ENCODE data around the gene ELMO1.

The ELMO1 gene

GRCh38 chr7:36919738-36920137, 528.9 kb downstream of the ELMO1 start:
- Histone ChIP-seq H3K9me3 (ENCODE audit: control insufficient read depth in 2 of 2, low read length in 2 of 2) (no peaks in the 10 kb centered on the region), H3K9ac (ENCODE audit: low read depth in 1 of 2, low read length in 2 of 2) (no peak overlapping the region), H3K4me1 (ENCODE audit: control insufficient read depth in 2 of 2, insufficient read depth in 2 of 2, low read length in 2 of 2) (peaks cover 0 to 4% of the 10 kb centered on the region in 2 donors), H3K27ac (ENCODE audit: low read depth in 2 of 2, low read length in 2 of 2) (no peak overlapping the region), H3K4me3 (ENCODE audit: low read length in 2 of 2) (no peak overlapping the region), H3K27me3 (ENCODE audit: control insufficient read depth in 2 of 2, insufficient read depth in 2 of 2, low read length in 2 of 2) (no peaks in the 10 kb centered on the region), H3K36me3 (ENCODE audit: control insufficient read depth in 2 of 2, insufficient read depth in 2 of 2, low read length in 2 of 2) (no peaks in the 10 kb centered on the region)

GRCh38 chr7:36918591-36918990, 530.1 kb downstream of the ELMO1 start:
- H3K36me3 ChIP-seq (ENCODE audit: control insufficient read depth in 2 of 2, insufficient read depth in 2 of 2, low read length in 2 of 2): no peaks in the 10 kb centered on the region

GRCh38 chr7:36916619-36917018, 532.0 kb downstream of the ELMO1 start:
- Histone ChIP-seq H3K27ac (ENCODE audit: low read depth in 2 of 2, low read length in 2 of 2) (no peak overlapping the region), H3K4me3 (ENCODE audit: low read length in 2 of 2) (no peak overlapping the region), H3K4me1 (ENCODE audit: control insufficient read depth in 2 of 2, insufficient read depth in 2 of 2, low read length in 2 of 2) (no peaks in the 10 kb centered on the region), H3K9me3 (ENCODE audit: control insufficient read depth in 2 of 2, low read length in 2 of 2) (no peaks in the 10 kb centered on the region), H3K9ac (ENCODE audit: low read depth in 1 of 2, low read length in 2 of 2) (no peak overlapping the region), H3K27me3 (ENCODE audit: control insufficient read depth in 2 of 2, insufficient read depth in 2 of 2, low read length in 2 of 2) (no peaks in the 10 kb centered on the region), H3K36me3 (ENCODE audit: control insufficient read depth in 2 of 2, insufficient read depth in 2 of 2, low read length in 2 of 2) (no peaks in the 10 kb centered on the region)

More at GRCh38 chr7:36918591-36918990, 530.1 kb downstream of the ELMO1 start:
- no peaks in the 10 kb centered on the region for H3K4me1 ChIP-seq (ENCODE audit: control insufficient read depth in 2 of 2, insufficient read depth in 2 of 2, low read length in 2 of 2)
- H3K9ac ChIP-seq (ENCODE audit: low read depth in 1 of 2, low read length in 2 of 2): no peak overlapping the region
- no peak overlapping the region for H3K27ac ChIP-seq (ENCODE audit: low read depth in 2 of 2, low read length in 2 of 2)
- no peaks in the 10 kb centered on the region for H3K9me3 ChIP-seq (ENCODE audit: control insufficient read depth in 2 of 2, low read length in 2 of 2)
- no peaks in the 10 kb centered on the region for H3K27me3 ChIP-seq (ENCODE audit: control insufficient read depth in 2 of 2, insufficient read depth in 2 of 2, low read length in 2 of 2)
- H3K4me3 ChIP-seq (ENCODE audit: low read length in 2 of 2): no peak overlapping the region

GRCh38 chr7:36916116-36916515, 532.5 kb downstream of the ELMO1 start:
- Histone ChIP-seq H3K9ac (ENCODE audit: low read depth in 1 of 2, low read length in 2 of 2) (no peak overlapping the region), H3K27me3 (ENCODE audit: control insufficient read depth in 2 of 2, insufficient read depth in 2 of 2, low read length in 2 of 2) (no peaks in the 10 kb centered on the region), H3K4me1 (ENCODE audit: control insufficient read depth in 2 of 2, insufficient read depth in 2 of 2, low read length in 2 of 2) (no peaks in the 10 kb centered on the region), H3K4me3 (ENCODE audit: low read length in 2 of 2) (no peak overlapping the region), H3K27ac (ENCODE audit: low read depth in 2 of 2, low read length in 2 of 2) (no peak overlapping the region), H3K9me3 (ENCODE audit: control insufficient read depth in 2 of 2, low read length in 2 of 2) (no peaks in the 10 kb centered on the region), H3K36me3 (ENCODE audit: control insufficient read depth in 2 of 2, insufficient read depth in 2 of 2, low read length in 2 of 2) (no peaks in the 10 kb centered on the region)

- H3K4me3 ChIP-seq (ENCODE audit: low read length in 2 of 2): no peak overlapping the region
- H3K9ac ChIP-seq (ENCODE audit: low read depth in 1 of 2, low read length in 2 of 2): no peak overlapping the region
- no peaks in the 10 kb centered on the region for H3K27me3 ChIP-seq (ENCODE audit: control insufficient read depth in 2 of 2, insufficient read depth in 2 of 2, low read length in 2 of 2)
- H3K27ac ChIP-seq (ENCODE audit: low read depth in 2 of 2, low read length in 2 of 2): no peak overlapping the region
- H3K9me3 ChIP-seq (ENCODE audit: control insufficient read depth in 2 of 2, low read length in 2 of 2): no peaks in the 10 kb centered on the region
- no peaks in the 10 kb centered on the region for H3K4me1 ChIP-seq (ENCODE audit: control insufficient read depth in 2 of 2, insufficient read depth in 2 of 2, low read length in 2 of 2)
- no peaks in the 10 kb centered on the region for H3K36me3 ChIP-seq (ENCODE audit: control insufficient read depth in 2 of 2, insufficient read depth in 2 of 2, low read length in 2 of 2)
These were observed 536.9 kb downstream of the ELMO1 start for GRCh38 chr7:36911788-36912187.

GRCh38 chr7:36910859-36911258, 537.8 kb downstream of the ELMO1 start:
- no peaks in the 10 kb centered on the region for H3K9me3 ChIP-seq (ENCODE audit: control insufficient read depth in 2 of 2, low read length in 2 of 2)
- no peaks in the 10 kb centered on the region for H3K36me3 ChIP-seq (ENCODE audit: control insufficient read depth in 2 of 2, insufficient read depth in 2 of 2, low read length in 2 of 2)
- H3K4me1 ChIP-seq (ENCODE audit: control insufficient read depth in 2 of 2, insufficient read depth in 2 of 2, low read length in 2 of 2): no peaks in the 10 kb centered on the region
- no peak overlapping the region for H3K27ac ChIP-seq (ENCODE audit: low read depth in 2 of 2, low read length in 2 of 2)
- no peak overlapping the region for H3K4me3 ChIP-seq (ENCODE audit: low read length in 2 of 2)
- no peak overlapping the region for H3K9ac ChIP-seq (ENCODE audit: low read depth in 1 of 2, low read length in 2 of 2)
- no peaks in the 10 kb centered on the region for H3K27me3 ChIP-seq (ENCODE audit: control insufficient read depth in 2 of 2, insufficient read depth in 2 of 2, low read length in 2 of 2)

GRCh38 chr7:36910401-36910800, 538.3 kb downstream of the ELMO1 start:
- Histone ChIP-seq H3K36me3 (ENCODE audit: control insufficient read depth in 2 of 2, insufficient read depth in 2 of 2, low read length in 2 of 2) (no peaks in the 10 kb centered on the region), H3K4me3 (ENCODE audit: low read length in 2 of 2) (no peak overlapping the region), H3K27me3 (ENCODE audit: control insufficient read depth in 2 of 2, insufficient read depth in 2 of 2, low read length in 2 of 2) (no peaks in the 10 kb centered on the region), H3K4me1 (ENCODE audit: control insufficient read depth in 2 of 2, insufficient read depth in 2 of 2, low read length in 2 of 2) (no peaks in the 10 kb centered on the region), H3K27ac (ENCODE audit: low read depth in 2 of 2, low read length in 2 of 2) (no peak overlapping the region), H3K9me3 (ENCODE audit: control insufficient read depth in 2 of 2, low read length in 2 of 2) (no peaks in the 10 kb centered on the region), H3K9ac (ENCODE audit: low read depth in 1 of 2, low read length in 2 of 2) (no peak overlapping the region)

GRCh38 chr7:36906956-36907635, 541.6 kb downstream of the ELMO1 start:
- Histone ChIP-seq H3K27ac (ENCODE audit: low read depth in 2 of 2, low read length in 2 of 2) (no peak overlapping the region), H3K9me3 (ENCODE audit: control insufficient read depth in 2 of 2, low read length in 2 of 2) (no peaks in the 10 kb centered on the region), H3K9ac (ENCODE audit: low read depth in 1 of 2, low read length in 2 of 2) (no peak overlapping the region), H3K4me1 (ENCODE audit: control insufficient read depth in 2 of 2, insufficient read depth in 2 of 2, low read length in 2 of 2) (no peaks in the 10 kb centered on the region), H3K27me3 (ENCODE audit: control insufficient read depth in 2 of 2, insufficient read depth in 2 of 2, low read length in 2 of 2) (no peaks in the 10 kb centered on the region), H3K4me3 (ENCODE audit: low read length in 2 of 2) (no peak overlapping the region), H3K36me3 (ENCODE audit: control insufficient read depth in 2 of 2, insufficient read depth in 2 of 2, low read length in 2 of 2) (no peaks in the 10 kb centered on the region)

- no peak overlapping the region for H3K27ac ChIP-seq (ENCODE audit: low read depth in 2 of 2, low read length in 2 of 2)
- no peaks in the 10 kb centered on the region for H3K9me3 ChIP-seq (ENCODE audit: control insufficient read depth in 2 of 2, low read length in 2 of 2)
- H3K9ac ChIP-seq (ENCODE audit: low read depth in 1 of 2, low read length in 2 of 2): no peak overlapping the region
- H3K27me3 ChIP-seq (ENCODE audit: control insufficient read depth in 2 of 2, insufficient read depth in 2 of 2, low read length in 2 of 2): no peaks in the 10 kb centered on the region
- H3K36me3 ChIP-seq (ENCODE audit: control insufficient read depth in 2 of 2, insufficient read depth in 2 of 2, low read length in 2 of 2): no peaks in the 10 kb centered on the region
- H3K4me1 ChIP-seq (ENCODE audit: control insufficient read depth in 2 of 2, insufficient read depth in 2 of 2, low read length in 2 of 2): no peaks in the 10 kb centered on the region
- no peak overlapping the region for H3K4me3 ChIP-seq (ENCODE audit: low read length in 2 of 2)
These were observed 542.2 kb downstream of the ELMO1 start for GRCh38 chr7:36906448-36906847.

GRCh38 chr7:36905841-36906240, 542.8 kb downstream of the ELMO1 start:
- Histone ChIP-seq H3K9me3 (ENCODE audit: control insufficient read depth in 2 of 2, low read length in 2 of 2) (no peaks in the 10 kb centered on the region), H3K27ac (ENCODE audit: low read depth in 2 of 2, low read length in 2 of 2) (no peak overlapping the region), H3K27me3 (ENCODE audit: control insufficient read depth in 2 of 2, insufficient read depth in 2 of 2, low read length in 2 of 2) (no peaks in the 10 kb centered on the region), H3K4me3 (ENCODE audit: low read length in 2 of 2) (no peak overlapping the region), H3K9ac (ENCODE audit: low read depth in 1 of 2, low read length in 2 of 2) (no peak overlapping the region), H3K4me1 (ENCODE audit: control insufficient read depth in 2 of 2, insufficient read depth in 2 of 2, low read length in 2 of 2) (no peaks in the 10 kb centered on the region), H3K36me3 (ENCODE audit: control insufficient read depth in 2 of 2, insufficient read depth in 2 of 2, low read length in 2 of 2) (no peaks in the 10 kb centered on the region)

- Histone ChIP-seq H3K4me3 (ENCODE audit: low read length in 2 of 2) (no peak overlapping the region), H3K9me3 (ENCODE audit: control insufficient read depth in 2 of 2, low read length in 2 of 2) (no peaks in the 10 kb centered on the region), H3K27me3 (ENCODE audit: control insufficient read depth in 2 of 2, insufficient read depth in 2 of 2, low read length in 2 of 2) (no peaks in the 10 kb centered on the region), H3K27ac (ENCODE audit: low read depth in 2 of 2, low read length in 2 of 2) (no peak overlapping the region), H3K4me1 (ENCODE audit: control insufficient read depth in 2 of 2, insufficient read depth in 2 of 2, low read length in 2 of 2) (no peaks in the 10 kb centered on the region), H3K9ac (ENCODE audit: low read depth in 1 of 2, low read length in 2 of 2) (no peak overlapping the region), H3K36me3 (ENCODE audit: control insufficient read depth in 2 of 2, insufficient read depth in 2 of 2, low read length in 2 of 2) (no peaks in the 10 kb centered on the region)
These were observed 543.9 kb downstream of the ELMO1 start for GRCh38 chr7:36904802-36905201.

Measured in mucosa of rectum (tissue), 2 donors.